Body of pancreas (tissue), 4 donors: ENCODE results near the gene MDH2. TPM values are rescaled to one million over a fixed set of nuclear protein-coding genes. Genes with fewer than 3 reads are reported as not detected.
"Not testable (repeated sequence)": the region's sequence is repeated elsewhere in the genome, so short reads cannot be mapped to it uniquely, and the experiment has no call there.

Experiments
- ATAC-seq: fragments of 150-250 bp; one replicate; pipeline ENCODE4 v1.9.1; 2016
- DNase-seq, 4 donors: peaks; one replicate each; pipeline ENCODE4 v3.0.0-alpha.2; 2019
- H3K27ac ChIP-seq, 4 donors: fragments of 200-600 bp; sonication (generic); 1 replicate in 3 of 4; 2 replicates in 1 of 4; pipeline versions ENCODE4 v1.5.1 to v1.6.1; 2016 to 2019; ENCODE audit warnings: mild to moderate bottlenecking in 1 of 4, mixed read lengths in 1 of 4, moderate library complexity in 1 of 4
- H3K27me3 ChIP-seq, 2 donors: fragments of 200-600 bp; sonication (generic); one replicate each; pipeline ENCODE4 v1.6.0; 2016; ENCODE audit warnings: mild to moderate bottlenecking in 1 of 2
- H3K36me3 ChIP-seq, 2 donors: fragments of 200-600 bp; sonication (generic); replicated peaks in 1 of 2; 2 replicates each; pipeline ENCODE4 v1.5.1; 2016; ENCODE audit warnings: low read depth in 2 of 2; ENCODE audit not compliant: insufficient read depth in 1 of 2
- H3K4me1 ChIP-seq: fragments of 200-600 bp; sonication (generic); one replicate; pipeline ENCODE4 v1.6.0; 2016
- H3K4me3 ChIP-seq, 2 donors: fragments of 200-600 bp; sonication (generic); 1 replicate in 1 of 2; 2 replicates in 1 of 2; pipeline ENCODE4 v1.5.1; 2016 to 2019
- H3K9me3 ChIP-seq, 3 donors: fragments of 200-600 bp; sonication (generic); 1 replicate in 2 of 3; 2 replicates in 1 of 3; pipeline ENCODE4 v1.5.1; 2016
- CTCF ChIP-seq, 7 experiments: fragments of 450-650 bp in 4 of 7; fragments of 200-600 bp in 3 of 7; sonication (generic) in 3 of 7; IDR thresholded peaks; one replicate each; pipeline ENCODE4 v1.5.1; 2016 to 2019; ENCODE audit warnings: antibody characterized with exemption in 7 of 7
- POLR2A ChIP-seq, 3 donors: fragments of 450-650 bp; IDR thresholded peaks; one replicate each; pipeline ENCODE4 v1.6.1; 2016; ENCODE audit warnings: antibody characterized with exemption in 3 of 3, mild to moderate bottlenecking in 2 of 3
- WGBS, 2 donors: methylation state at CpG; one replicate each; pipeline ENCODE4 v1.1.5; 2017; 5-methylcytosine and 5-hydroxymethylcytosine counted together
- intact Hi-C: fragments of 100-400 bp; cut with DNase I; formaldehyde crosslinking; loops from one replicate; pipeline ENCODE4 v1.15.1; 2023
- total RNA-seq, 2 donors: library from RNA; depleted of rRNA; stranded (reverse); fragments of >200 nt; gene quantifications; one replicate each; pipeline ENCODE4 v1.1.0, GENCODE V29; 2016

Gene MDH2
- total RNA-seq, 2 donors from 2014 or later = 56.6 to 67.2 TPM

DNA sequence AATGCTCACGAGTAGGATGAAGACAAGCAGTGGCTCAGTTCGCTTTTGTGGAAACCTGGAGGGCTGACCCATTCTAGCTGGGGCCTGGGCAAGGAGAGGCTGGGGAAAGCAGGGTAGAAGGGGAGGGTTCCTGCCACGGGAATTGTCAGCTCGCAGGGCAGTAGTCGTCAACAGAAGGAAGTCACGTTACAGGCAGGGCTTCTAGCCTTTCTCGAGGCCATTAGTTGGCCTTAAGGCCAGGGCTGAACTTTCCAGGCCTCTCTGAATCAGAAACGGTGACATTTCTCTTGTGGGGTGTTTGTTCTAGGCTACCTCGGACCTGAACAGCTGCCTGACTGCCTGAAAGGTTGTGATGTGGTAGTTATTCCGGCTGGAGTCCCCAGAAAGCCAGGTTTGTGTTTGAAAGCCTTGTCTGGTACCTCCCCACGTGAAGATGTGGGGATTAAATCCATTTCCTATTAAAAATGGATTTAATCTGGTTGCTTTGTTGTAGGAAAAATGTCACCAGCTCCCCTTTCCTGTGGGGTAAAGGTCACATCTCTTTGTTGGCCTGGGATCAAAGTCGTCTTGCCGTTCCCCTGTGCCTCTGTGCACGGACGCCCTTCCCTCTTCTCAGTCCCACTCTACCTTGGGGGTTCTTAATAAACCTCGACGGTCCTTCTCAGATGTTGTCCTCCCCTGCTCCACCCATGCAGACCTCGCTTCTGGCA lies 9.4 kb downstream of the MDH2 start:
- H3K9me3 ChIP-seq = no peaks in the 10 kb centered on the region
- peak overlapping the region; percentile 55 to 85 (median 75) for H3K27ac ChIP-seq
- intact Hi-C loops = no loop called here
- 35 to 61% methylated on average over 15 to 18 of the region's 18 CpGs for WGBS, 2 donors
- peak; percentile 53 for ATAC-seq
- peaks cover 46% of the 10 kb centered on the region for H3K4me1 ChIP-seq
- DNase-seq = peak in 3 of 4 donors; percentile 20 to 26 (median 23)
- H3K4me3 ChIP-seq = no peak overlapping the region
- H3K27me3 ChIP-seq = no peaks in the 10 kb centered on the region
- peaks cover 0 to 22% of the 10 kb centered on the region in 2 donors for H3K36me3 ChIP-seq
- peak in 2 of 3 donors; percentile 7 to 22 for TF ChIP-seq POLR2A (IDR thresholded peaks at IDR 0.05)
- TF ChIP-seq CTCF (IDR thresholded peaks at IDR 0.05) = no peak

GRCh38 chr7:76057813-76058145 lies 9.9 kb downstream of the MDH2 start:
- H3K36me3 ChIP-seq = peaks cover 0 to 22% of the 10 kb centered on the region in 2 donors
- H3K9me3 ChIP-seq = no peaks in the 10 kb centered on the region
- no peak overlapping the region for H3K4me3 ChIP-seq
- peak in 1 of 3 donors; percentile 4 for TF ChIP-seq POLR2A (IDR thresholded peaks at IDR 0.05)
- TF ChIP-seq CTCF (IDR thresholded peaks at IDR 0.05) = no peak
- WGBS, 2 donors = 36 to 46% methylated on average over 7 to 11 of the region's 11 CpGs
- peaks cover 46% of the 10 kb centered on the region for H3K4me1 ChIP-seq
- H3K27ac ChIP-seq = peak overlapping the region; percentile 55 to 85 (median 75)
- H3K27me3 ChIP-seq = no peaks in the 10 kb centered on the region
- ATAC-seq (peak; percentile 81), DNase-seq (peak; percentile 68 to 86 (median 77))
- intact Hi-C loops = no loop called here

- H3K4me3 ChIP-seq, H3K9me3 ChIP-seq, DNase-seq, ATAC-seq, intact Hi-C loops, H3K27me3 ChIP-seq: not testable (repeated sequence)
- H3K4me1 ChIP-seq = peaks cover 44% of the 10 kb centered on the region
- peak overlapping the region in 1 of 4 donors; percentile 85 for H3K27ac ChIP-seq
- peaks cover 0 to 22% of the 10 kb centered on the region in 2 donors for H3K36me3 ChIP-seq
- WGBS, 2 donors = 79 to 84% methylated on average over 6 to 7 of the region's 7 CpGs
These were observed 10.8 kb downstream of the MDH2 start for GRCh38 chr7:76058745-76059144.

GRCh38 chr7:76060842-76061241 lies 12.9 kb downstream of the MDH2 start:
- peaks cover 7 to 41% of the 10 kb centered on the region in 2 donors for H3K36me3 ChIP-seq
- TF ChIP-seq CTCF (IDR thresholded peaks at IDR 0.05) (no peak), POLR2A (IDR thresholded peaks at IDR 0.05) (no peak)
- no peak overlapping the region for H3K27ac ChIP-seq
- no peaks in the 10 kb centered on the region for H3K27me3 ChIP-seq
- no peaks in the 10 kb centered on the region for H3K9me3 ChIP-seq
- H3K4me3 ChIP-seq = no peak overlapping the region
- intact Hi-C loops = no loop called here
- H3K4me1 ChIP-seq = peaks cover 31% of the 10 kb centered on the region
- peak in 3 of 4 donors; percentile 39 to 50 (median 44) for DNase-seq
- ATAC-seq = no peak
- WGBS, 2 donors = 33 to 61% methylated on average over 5 to 6 of the region's 6 CpGs

- H3K4me1 ChIP-seq = peaks cover 17% of the 10 kb centered on the region
- intact Hi-C loops = no loop called here
- H3K27ac ChIP-seq = no peak overlapping the region
- H3K36me3 ChIP-seq = peaks cover 11 to 48% of the 10 kb centered on the region in 2 donors
- 94 to 96% methylated on average over 14 to 15 of the region's 15 CpGs for WGBS, 2 donors
- no peak overlapping the region for H3K4me3 ChIP-seq
- H3K9me3 ChIP-seq = no peaks in the 10 kb centered on the region
- H3K27me3 ChIP-seq = no peaks in the 10 kb centered on the region
- TF ChIP-seq POLR2A (IDR thresholded peaks at IDR 0.05) (no peak), CTCF (IDR thresholded peaks at IDR 0.05) (no peak)
- ATAC-seq (no peak), DNase-seq (no peak)
These were observed 14.3 kb downstream of the MDH2 start for GRCh38 chr7:76062254-76062653.
